GM21447 (cell line): ENCODE results near the gene GCLM.

Experiments used
- ATAC-seq: cut with Tn5 transposase; IDR thresholded peaks from one replicate; pipeline ENCODE4 v1.9.1; 2021; ENCODE audit not compliant: unreplicated experiment

GCLM gene

GRCh38 chr1:93847811-93848288 is 61.4 kb downstream of the GCLM start:
- ATAC-seq, result peak; percentile 12

DNA sequence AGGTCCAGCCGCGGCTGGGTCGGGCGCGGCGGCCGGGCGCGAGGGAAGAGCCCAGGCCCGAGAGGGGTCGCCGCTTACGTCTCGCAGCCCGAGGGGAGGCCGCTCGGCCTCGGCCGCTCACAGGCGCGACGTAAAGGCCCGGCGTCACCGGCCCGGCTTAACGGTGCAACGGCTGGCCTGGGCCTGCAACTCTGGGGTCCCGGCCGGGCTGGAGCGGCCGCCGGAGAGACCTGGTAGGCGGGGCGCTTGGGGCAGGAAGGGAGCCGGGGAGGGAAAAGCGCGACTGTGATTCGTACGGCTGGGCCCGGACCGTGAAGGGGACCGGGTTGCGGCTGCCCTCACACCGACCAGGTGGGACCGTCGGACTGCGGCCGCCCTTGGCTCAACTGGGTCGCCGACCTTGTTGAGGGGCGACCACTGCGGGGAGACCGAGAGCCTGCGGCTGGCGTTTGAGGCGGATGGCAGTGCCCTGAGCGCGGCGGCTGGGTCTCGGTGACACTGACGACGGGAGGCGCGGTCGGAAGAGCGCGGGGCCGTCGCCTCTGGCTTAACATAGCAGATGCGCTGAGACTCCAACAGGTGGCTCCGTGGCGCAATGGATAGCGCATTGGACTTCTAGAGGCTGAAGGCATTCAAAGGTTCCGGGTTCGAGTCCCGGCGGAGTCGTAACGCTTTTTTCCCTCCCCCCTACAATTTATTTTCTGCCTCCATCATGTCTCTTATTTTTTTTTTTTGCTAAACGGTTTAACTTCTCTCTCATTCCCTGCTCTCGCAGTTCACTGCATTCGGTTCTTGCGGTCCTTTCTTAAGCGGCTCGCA is 62.0 kb downstream of the GCLM start:
- peak; percentile 73 for ATAC-seq

GRCh38 chr1:93846206-93846991 is 62.8 kb downstream of the GCLM start:
- peak; percentile 48 for ATAC-seq

DNA sequence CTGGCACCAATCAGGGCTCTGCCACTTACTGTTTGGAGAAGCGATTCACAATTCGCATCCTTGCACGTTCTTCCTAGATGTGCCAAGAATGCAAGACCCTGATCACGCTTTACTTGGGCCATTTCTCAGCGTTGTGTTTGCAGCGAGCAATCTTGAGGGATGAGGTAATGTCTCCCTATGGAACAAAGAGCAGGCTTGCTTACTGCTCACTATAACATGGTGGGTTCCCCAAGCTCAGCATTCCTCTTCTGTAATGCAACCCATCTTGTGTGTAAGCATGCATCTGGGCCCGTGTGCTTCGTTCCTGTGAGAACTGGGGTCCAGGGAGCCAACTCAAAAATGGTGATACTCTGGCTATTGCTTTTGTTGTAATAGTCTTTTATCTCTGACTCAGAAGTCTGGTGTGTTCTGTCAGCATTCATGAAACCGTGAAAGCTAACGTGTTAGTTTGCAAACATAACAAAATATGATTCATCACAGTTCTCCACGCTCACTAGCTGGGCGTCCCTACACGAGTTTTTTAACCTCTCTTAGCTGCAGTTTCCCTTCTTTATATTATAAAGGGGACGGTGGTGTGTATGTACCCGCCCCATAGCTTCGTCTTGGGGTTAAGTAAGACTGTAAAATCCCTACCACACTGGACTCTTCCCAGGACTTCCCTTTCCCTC is 63.6 kb downstream of the GCLM start:
- peak; percentile 5 for ATAC-seq

- ATAC-seq, result no peak
Observed at GRCh38 chr1:93844262-93845045, 64.8 kb downstream of the GCLM start.

DNA sequence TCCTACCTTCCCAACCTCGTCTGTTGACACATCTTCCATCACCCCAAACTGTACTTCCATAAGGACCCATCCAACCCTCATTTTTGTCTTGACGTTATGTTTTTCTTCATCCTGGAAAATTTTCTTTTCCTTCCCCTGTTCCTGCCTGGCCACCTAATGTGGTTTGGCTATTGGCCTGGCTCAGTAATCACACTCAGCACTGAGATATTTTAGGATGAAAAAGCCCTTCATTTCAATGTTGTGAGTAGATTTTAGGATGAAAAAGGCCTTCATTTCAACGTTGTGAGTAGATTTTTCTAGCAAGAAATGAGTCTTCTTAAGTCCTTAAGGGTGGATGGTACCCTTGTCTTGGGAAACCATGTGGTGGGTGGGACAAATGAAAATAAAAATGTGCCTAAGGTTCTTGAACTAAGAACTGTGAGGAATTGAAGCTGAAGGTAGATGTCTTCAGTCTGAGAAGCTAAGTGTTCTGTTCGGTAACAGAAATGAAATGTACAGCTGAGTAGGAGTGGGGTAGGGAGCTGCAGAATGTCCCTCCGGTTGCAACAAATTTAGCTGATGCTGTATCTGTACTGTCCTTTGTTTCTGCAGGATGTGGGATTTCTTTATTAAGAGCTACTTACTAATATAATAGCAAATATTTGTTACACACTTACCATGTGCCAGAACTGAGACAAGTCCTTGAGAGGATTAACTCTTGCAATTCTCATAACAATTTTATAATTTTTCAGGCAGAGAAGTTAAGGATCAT is 66.3 kb downstream of the GCLM start:
- no peak for ATAC-seq

- ATAC-seq, result no peak
Observed at GRCh38 chr1:93841771-93842170, 67.5 kb downstream of the GCLM start.

DNA sequence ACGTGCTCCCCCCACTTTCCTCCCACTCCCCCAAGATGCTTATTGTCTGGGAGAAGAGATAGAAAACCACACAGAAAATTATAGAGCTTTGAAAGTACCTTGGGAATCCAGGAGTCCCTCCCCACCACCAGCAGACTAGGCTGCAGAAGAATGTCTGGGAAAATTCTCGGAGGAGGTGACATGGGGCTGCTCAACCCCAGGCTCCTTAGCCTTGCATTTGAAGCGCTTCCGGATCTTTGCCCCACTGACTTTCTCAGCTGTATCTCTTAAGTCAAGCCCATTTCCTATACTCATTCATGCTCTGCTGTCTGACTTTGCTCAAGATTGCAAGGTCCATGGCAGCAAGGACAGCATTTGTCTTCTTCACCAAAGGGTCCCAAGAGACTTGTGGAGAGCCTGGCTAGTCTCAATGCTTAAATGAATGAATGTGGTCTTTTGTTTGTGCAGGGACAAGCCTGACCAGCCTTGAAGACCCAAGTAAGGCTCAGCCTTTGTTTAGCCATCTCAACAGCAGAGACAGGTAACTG is 68.2 kb downstream of the GCLM start:
- ATAC-seq, result no peak

DNA sequence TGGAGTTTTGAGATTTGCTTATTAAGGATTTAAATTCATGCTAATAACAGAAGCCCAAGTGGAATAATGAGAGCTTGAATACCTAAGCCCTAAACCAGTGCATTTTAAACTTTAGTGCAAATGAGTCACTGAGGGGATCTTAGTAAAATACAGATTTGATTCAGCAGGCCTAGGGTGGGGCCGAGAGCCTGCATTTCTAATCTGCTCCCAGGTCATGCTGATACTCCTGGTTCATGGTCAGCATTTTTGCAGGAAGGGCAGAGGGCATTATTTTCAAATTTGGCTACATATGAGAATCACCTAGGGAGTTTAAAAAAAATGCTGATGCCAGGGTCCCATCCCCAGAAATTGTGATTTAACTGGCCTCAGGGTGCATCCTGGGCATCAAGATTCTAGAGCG is 69.5 kb downstream of the GCLM start:
- ATAC-seq, result no peak

DNA sequence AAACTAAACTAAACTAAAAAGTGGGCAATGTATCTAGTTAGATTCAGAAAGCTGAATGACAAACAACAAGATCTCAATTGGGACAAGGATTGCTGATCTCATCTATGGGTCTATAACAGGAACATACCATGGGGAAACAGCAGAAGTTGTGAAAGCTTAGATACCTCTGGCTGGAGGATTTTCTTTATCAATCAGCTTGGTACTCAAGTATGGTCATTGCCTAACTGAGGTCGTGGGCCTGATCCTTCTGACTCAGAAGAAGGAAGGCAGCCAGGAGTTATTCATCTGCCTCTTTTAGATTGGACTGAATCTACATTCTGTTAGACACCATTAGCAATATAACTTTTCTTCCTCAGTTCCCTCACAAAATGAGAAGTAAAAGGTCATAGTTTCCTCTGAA is 69.9 kb downstream of the GCLM start:
- no peak for ATAC-seq

GRCh38 chr1:93837961-93838360 is 71.3 kb downstream of the GCLM start:
- ATAC-seq, result no peak
